OCI-LY7 (cell line): ENCODE measurements around the gene PCGF3.
"Not testable (repeated sequence)": the region's sequence is repeated elsewhere in the genome, so short reads cannot be mapped to it uniquely, and the experiment has no call there.

Source experiments
- EZH2phosphoT487 ChIP-seq: fragments of 200-600 bp; sonication (generic); IDR thresholded peaks from 2 replicates; pipeline ENCODE4 v1.6.1; 2018; ENCODE audit warnings: low read depth, borderline replicate concordance, mild to moderate bottlenecking, mixed run types, antibody characterized with exemption, low read length, moderate library complexity, mixed read lengths
- TF ChIP-seq, protein P1 (sequence below): fragments of 200-600 bp; sonication (generic); conservative IDR thresholded peaks from 2 replicates; pipeline ENCODE4 v1.5.1; 2014; ENCODE audit warnings: mild to moderate bottlenecking, antibody characterized with exemption, low read length, moderate library complexity, mixed read lengths

DNA sequence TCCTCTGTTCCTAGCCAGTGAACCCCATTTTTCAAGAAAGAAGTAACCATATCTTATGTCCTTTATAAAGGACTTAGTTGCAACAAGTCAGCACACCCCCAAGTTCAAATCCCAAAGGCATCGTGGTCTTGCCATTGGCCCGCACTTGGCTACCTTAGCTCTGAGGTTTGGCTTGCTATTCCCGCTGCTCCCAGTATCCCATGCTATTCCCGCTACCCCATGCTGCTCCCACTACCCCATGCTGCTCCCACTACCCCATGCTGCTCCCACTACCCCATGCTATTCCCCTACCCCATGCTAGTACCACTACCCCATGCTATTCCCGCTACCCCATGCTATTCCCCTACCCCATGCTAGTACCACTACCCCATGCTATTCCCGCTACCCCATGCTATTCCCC is 37.4 kb upstream of the PCGF3 start:
- TF ChIP-seq, protein P1, sequence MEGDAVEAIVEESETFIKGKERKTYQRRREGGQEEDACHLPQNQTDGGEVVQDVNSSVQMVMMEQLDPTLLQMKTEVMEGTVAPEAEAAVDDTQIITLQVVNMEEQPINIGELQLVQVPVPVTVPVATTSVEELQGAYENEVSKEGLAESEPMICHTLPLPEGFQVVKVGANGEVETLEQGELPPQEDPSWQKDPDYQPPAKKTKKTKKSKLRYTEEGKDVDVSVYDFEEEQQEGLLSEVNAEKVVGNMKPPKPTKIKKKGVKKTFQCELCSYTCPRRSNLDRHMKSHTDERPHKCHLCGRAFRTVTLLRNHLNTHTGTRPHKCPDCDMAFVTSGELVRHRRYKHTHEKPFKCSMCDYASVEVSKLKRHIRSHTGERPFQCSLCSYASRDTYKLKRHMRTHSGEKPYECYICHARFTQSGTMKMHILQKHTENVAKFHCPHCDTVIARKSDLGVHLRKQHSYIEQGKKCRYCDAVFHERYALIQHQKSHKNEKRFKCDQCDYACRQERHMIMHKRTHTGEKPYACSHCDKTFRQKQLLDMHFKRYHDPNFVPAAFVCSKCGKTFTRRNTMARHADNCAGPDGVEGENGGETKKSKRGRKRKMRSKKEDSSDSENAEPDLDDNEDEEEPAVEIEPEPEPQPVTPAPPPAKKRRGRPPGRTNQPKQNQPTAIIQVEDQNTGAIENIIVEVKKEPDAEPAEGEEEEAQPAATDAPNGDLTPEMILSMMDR: not testable (repeated sequence)
- not testable (repeated sequence) for TF ChIP-seq EZH2phosphoT487
